PC-3 (cell line): Measurements from ENCODE around the gene IRGQ. TPM values are rescaled to one million over a fixed set of nuclear protein-coding genes. Genes with fewer than 3 reads are reported as not detected.

Experiments used
- ATAC-seq: fragments of 200-7000 bp; cut with Tn5 transposase; 2 replicates; pipeline ENCODE4 v1.9.1; 2020; ENCODE audit warnings: mild to moderate bottlenecking, moderate library complexity
- BruUV-seq: library from RNA; stranded (reverse); fragments of 400-500 nt; replicated peaks from 2 replicates; lab custom pipeline; 2021; lab: Mats Ljungman, UMichigan
- CTCF ChIA-PET: fragments of 300-600 bp; sonication (Branson Sonifier 250); formaldehyde crosslinking; loops from one replicate; lab custom pipeline; 2022; ENCODE audit warnings: antibody characterized with exemption; lab: Charles Lee
- POLR2A ChIA-PET: fragments of 300-600 bp; sonication (Branson Sonifier 250); formaldehyde crosslinking; loops from one replicate; lab custom pipeline; 2022; ENCODE audit warnings: antibody characterized with exemption; ENCODE audit not compliant: unreplicated experiment; lab: Charles Lee
- DNase-seq: peaks from one replicate; pipeline ENCODE4 v3.0.0-alpha.2; 2015
- H2AFZ ChIP-seq: fragments of 300-600 bp; sonication (generic); 2 replicates; pipeline ENCODE4 v1.6.0; 2016; ENCODE audit warnings: antibody characterized with exemption, low read length
- H3F3A ChIP-seq: fragments of 300-600 bp; sonication (generic); one replicate; pipeline ENCODE4 v1.6.0; 2017; ENCODE audit warnings: antibody characterized with exemption, low read length, control low read depth, mild to moderate bottlenecking; ENCODE audit not compliant: unreplicated experiment
- H3K27ac ChIP-seq: fragments of 300-600 bp; sonication (generic); 2 replicates; pipeline ENCODE4 v1.5.1; 2016; ENCODE audit warnings: mild to moderate bottlenecking, low read length
- H3K27me3 ChIP-seq: fragments of 300-600 bp; sonication (generic); 2 replicates; pipeline ENCODE4 v1.6.1; 2016; ENCODE audit warnings: low read length, mixed read lengths
- H3K36me3 ChIP-seq: fragments of 300-600 bp; sonication (generic); 2 replicates; pipeline ENCODE4 v1.6.1; 2016; ENCODE audit warnings: low read depth, mixed run types, low read length, mixed read lengths
- H3K4me1 ChIP-seq: fragments of 300-600 bp; sonication (generic); 2 replicates; pipeline ENCODE4 v1.5.1; 2016; ENCODE audit warnings: low read length; ENCODE audit not compliant: insufficient read depth
- H3K4me2 ChIP-seq: fragments of 300-600 bp; sonication (generic); 2 replicates; pipeline ENCODE4 v1.6.0; 2016; ENCODE audit warnings: low read length
- H3K4me3 ChIP-seq: fragments of 300-600 bp; sonication (generic); 2 replicates; pipeline ENCODE4 v1.5.1; 2016; ENCODE audit warnings: mild to moderate bottlenecking, low read length, mixed read lengths
- H3K79me2 ChIP-seq: fragments of 300-600 bp; sonication (generic); 2 replicates; pipeline ENCODE4 v1.6.1; 2017; ENCODE audit warnings: low read length, mixed read lengths
- H3K9ac ChIP-seq: fragments of 300-600 bp; sonication (generic); 2 replicates; pipeline ENCODE4 v1.6.0; 2016; ENCODE audit warnings: mild to moderate bottlenecking, low read length
- H3K9me2 ChIP-seq: fragments of 300-600 bp; sonication (generic); replicated peaks from 2 replicates; pipeline ENCODE4 v1.6.1; 2016; ENCODE audit warnings: mixed run types, low read length, mixed read lengths
- H3K9me3 ChIP-seq: fragments of 300-600 bp; sonication (generic); 2 replicates; pipeline ENCODE4 v1.6.1; 2016; ENCODE audit warnings: low read length, mixed read lengths
- H4K20me1 ChIP-seq: fragments of 300-600 bp; sonication (generic); 2 replicates; pipeline ENCODE4 v1.6.1; 2016; ENCODE audit warnings: low read length, mixed read lengths
- EZH2 ChIP-seq: fragments of 300-600 bp; sonication (generic); IDR thresholded peaks from one replicate; pipeline ENCODE4 v1.6.1; 2017; ENCODE audit warnings: antibody characterized with exemption, mild to moderate bottlenecking, low read length; ENCODE audit not compliant: unreplicated experiment
- EZH2phosphoT487 ChIP-seq: fragments of 300-600 bp; sonication (generic); IDR thresholded peaks from 2 replicates; pipeline ENCODE4 v1.6.1; 2018; ENCODE audit warnings: mild to moderate bottlenecking, antibody characterized with exemption, low read length, borderline replicate concordance
- intact Hi-C: fragments of 100-400 bp; cut with micrococcal nuclease; formaldehyde crosslinking; loops from 2 replicates; pipeline ENCODE4 v1.9.0; 2023
- total RNA-seq: library from RNA; depleted of rRNA; stranded (reverse); fragments of >200 nt; gene quantifications from 2 replicates; pipeline ENCODE4 v1.2.3, GENCODE V29; 2014
- TF ChIP-seq, protein P1 (sequence below): fragments of 300-600 bp; sonication (generic); conservative IDR thresholded peaks from 2 replicates; pipeline ENCODE4 v1.5.1; 2017; ENCODE audit warnings: antibody characterized with exemption, low read depth, mild to moderate bottlenecking, low read length

Gene IRGQ
- total RNA-seq, 1 experiment from 2014 or later = 12.5 TPM

DNA sequence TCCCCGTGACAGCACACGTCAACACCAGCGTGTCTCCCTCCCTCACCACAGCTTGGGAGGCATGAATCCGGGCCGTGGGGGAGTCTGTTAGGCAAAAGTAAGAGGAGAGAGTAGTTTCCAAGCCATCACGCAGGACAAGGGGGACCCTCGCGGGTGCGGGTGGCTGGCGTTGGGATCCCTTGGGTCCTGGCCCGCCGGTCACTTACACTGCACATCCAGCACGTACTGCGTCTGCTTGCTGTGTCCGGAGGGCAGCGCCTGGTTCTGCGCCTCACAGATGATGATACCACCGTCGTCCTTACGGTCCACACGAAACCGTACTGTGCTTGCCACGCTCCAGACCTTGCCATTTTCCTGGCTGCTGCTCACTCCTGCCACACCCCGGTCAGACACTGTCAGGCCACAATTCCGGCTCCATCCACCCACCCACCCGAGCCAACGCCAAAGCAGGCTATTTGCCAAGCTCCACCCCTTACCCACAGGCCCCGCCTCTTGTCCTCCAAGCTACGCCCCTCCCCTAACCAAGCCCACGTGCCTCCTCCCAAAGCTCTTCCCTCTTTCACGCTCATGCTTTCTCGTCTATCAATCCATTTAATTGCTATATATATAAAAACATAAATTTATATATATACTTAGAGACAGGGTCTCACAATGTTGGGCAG lies 30.1 kb upstream of the IRGQ start:
- H3K79me2 ChIP-seq = no peaks in the 10 kb centered on the region
- no peaks in the 10 kb centered on the region for H3K9me3 ChIP-seq
- H3K27ac ChIP-seq = no peak overlapping the region
- ChIA-PET POLR2A (no interaction called here), CTCF (no interaction called here)
- BruUV-seq = no TSS peak
- H4K20me1 ChIP-seq = no peaks in the 10 kb centered on the region
- TF ChIP-seq EZH2phosphoT487 (no peak), EZH2 (no peak)
- TF ChIP-seq, protein P1, sequence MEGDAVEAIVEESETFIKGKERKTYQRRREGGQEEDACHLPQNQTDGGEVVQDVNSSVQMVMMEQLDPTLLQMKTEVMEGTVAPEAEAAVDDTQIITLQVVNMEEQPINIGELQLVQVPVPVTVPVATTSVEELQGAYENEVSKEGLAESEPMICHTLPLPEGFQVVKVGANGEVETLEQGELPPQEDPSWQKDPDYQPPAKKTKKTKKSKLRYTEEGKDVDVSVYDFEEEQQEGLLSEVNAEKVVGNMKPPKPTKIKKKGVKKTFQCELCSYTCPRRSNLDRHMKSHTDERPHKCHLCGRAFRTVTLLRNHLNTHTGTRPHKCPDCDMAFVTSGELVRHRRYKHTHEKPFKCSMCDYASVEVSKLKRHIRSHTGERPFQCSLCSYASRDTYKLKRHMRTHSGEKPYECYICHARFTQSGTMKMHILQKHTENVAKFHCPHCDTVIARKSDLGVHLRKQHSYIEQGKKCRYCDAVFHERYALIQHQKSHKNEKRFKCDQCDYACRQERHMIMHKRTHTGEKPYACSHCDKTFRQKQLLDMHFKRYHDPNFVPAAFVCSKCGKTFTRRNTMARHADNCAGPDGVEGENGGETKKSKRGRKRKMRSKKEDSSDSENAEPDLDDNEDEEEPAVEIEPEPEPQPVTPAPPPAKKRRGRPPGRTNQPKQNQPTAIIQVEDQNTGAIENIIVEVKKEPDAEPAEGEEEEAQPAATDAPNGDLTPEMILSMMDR = no peak
- intact Hi-C loops = no loop called here
- H3F3A ChIP-seq = no peaks in the 10 kb centered on the region
- H3K4me2 ChIP-seq = no peak overlapping the region
- H2AFZ ChIP-seq = no peak overlapping the region
- no peaks in the 10 kb centered on the region for H3K9me2 ChIP-seq
- DNase-seq = no peak
- no peaks in the 10 kb centered on the region for H3K4me1 ChIP-seq
- no peak overlapping the region for H3K4me3 ChIP-seq
- ATAC-seq = no peak
- no peaks in the 10 kb centered on the region for H3K27me3 ChIP-seq
- no peaks in the 10 kb centered on the region for H3K36me3 ChIP-seq
- no peak overlapping the region for H3K9ac ChIP-seq

DNA sequence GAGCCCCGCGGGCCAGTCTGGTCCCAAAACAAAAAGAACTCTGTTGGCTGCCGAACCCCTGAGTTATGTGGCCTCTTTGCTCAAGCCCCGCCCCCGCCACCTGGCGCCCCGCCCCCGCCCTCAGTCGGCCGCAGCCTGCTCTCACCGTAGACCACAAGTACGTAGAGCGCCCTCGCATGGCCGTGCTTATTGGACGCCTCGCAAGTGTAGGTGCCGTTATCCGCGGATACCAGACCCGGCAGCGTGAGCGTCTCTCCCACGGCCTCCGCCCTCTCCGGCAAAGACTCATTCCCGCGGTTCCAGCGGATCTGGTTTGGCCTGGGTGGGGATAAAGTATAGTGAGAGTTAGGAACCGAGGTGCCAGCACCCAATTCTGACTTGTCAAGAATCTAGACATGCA lies 29.0 kb upstream of the IRGQ start:
- TF ChIP-seq EZH2phosphoT487 (no peak), EZH2 (no peak)
- TF ChIP-seq, protein P1 = no peak
- ChIA-PET POLR2A (no interaction called here), CTCF (no interaction called here)
- no TSS peak for BruUV-seq
- Histone ChIP-seq H3K9ac (no peak overlapping the region), H3K27me3 (no peaks in the 10 kb centered on the region), H3K4me3 (no peak overlapping the region), H3K4me1 (peaks cover 4% of the 10 kb centered on the region; the same call in 1 of the 2 replicates), H2AFZ (no peak overlapping the region), H3K36me3 (no peaks in the 10 kb centered on the region), H3K4me2 (no peak overlapping the region), H3K9me2 (no peaks in the 10 kb centered on the region), H3F3A (no peaks in the 10 kb centered on the region), H3K79me2 (no peaks in the 10 kb centered on the region), H4K20me1 (no peaks in the 10 kb centered on the region), H3K9me3 (no peaks in the 10 kb centered on the region), H3K27ac (no peak overlapping the region)
- no peak for DNase-seq
- no peak for ATAC-seq
- intact Hi-C loops = no loop called here

DNA sequence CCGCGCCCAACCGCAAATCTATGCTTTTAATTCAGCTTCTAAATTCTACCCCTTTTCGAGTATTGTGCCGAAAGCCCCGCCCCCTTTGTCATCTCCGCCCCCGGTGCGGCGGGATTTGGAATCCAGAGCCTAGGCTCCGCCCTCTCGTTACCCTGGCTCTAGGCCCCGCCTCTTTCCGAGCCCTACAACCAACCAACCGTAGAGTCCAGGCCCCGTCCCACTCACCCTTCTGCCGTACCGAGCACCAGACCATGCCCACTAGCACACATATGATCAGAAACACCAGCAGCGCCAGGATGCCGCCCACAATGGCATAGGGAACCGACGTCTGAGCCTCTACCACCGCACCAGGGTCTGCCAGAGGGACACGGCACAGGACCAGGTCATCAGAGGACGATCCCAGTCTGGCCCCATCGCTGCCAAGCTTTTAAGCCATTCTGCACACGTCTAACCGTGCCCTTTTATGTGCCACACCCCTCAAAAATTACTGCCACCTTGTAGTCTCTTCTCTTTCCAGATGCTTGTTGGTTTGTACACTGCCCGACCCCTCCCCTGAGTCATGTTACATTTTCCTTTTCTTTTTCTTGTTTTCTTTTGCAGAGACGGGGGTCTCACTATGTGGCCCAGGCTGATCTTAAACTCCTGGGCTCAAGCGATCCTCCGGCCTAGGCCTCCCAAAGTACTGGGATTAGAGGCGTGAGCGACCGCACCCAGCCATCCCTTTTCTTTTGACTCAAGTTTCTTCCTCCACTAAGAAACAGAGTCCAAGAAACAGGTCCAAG lies 28.1 kb upstream of the IRGQ start:
- no peak overlapping the region for H3K4me2 ChIP-seq
- no peak for DNase-seq
- no peaks in the 10 kb centered on the region for H3K27me3 ChIP-seq
- peaks cover 6% of the 10 kb centered on the region; the same call in 1 of the 2 replicates for H3K4me1 ChIP-seq
- H3K9ac ChIP-seq = no peak overlapping the region
- no peak for ATAC-seq
- POLR2A ChIA-PET = no interaction called here
- no peaks in the 10 kb centered on the region for H3K9me2 ChIP-seq
- TF ChIP-seq EZH2 (no peak), EZH2phosphoT487 (no peak)
- TF ChIP-seq, protein P1 = no peak
- no peak overlapping the region for H3K27ac ChIP-seq
- H3K9me3 ChIP-seq = no peaks in the 10 kb centered on the region
- H3K4me3 ChIP-seq = no peak overlapping the region
- peaks cover under 1% of the 10 kb centered on the region for H3K79me2 ChIP-seq
- no peaks in the 10 kb centered on the region for H4K20me1 ChIP-seq
- no peaks in the 10 kb centered on the region for H3K36me3 ChIP-seq
- no TSS peak for BruUV-seq
- H2AFZ ChIP-seq = no peak overlapping the region
- intact Hi-C loops = no loop called here
- H3F3A ChIP-seq = no peaks in the 10 kb centered on the region
- CTCF ChIA-PET = no interaction called here
